Ammon's horn (tissue), 1 donor: Measurements from ENCODE around the gene BAG5.
"Not testable (repeated sequence)": the region's sequence is repeated elsewhere in the genome, so short reads cannot be mapped to it uniquely, and the experiment has no call there.

Experiments
- DNase-seq: peaks from one replicate; pipeline ENCODE4 v3.0.0-alpha.2; 2016; ENCODE audit warnings: low spot score

The BAG5 gene

GRCh38 chr14:103534576-103535061 lies 27.8 kb downstream of the BAG5 start:
- no peak for DNase-seq

GRCh38 chr14:103533999-103534575 lies 28.4 kb downstream of the BAG5 start:
- peak; percentile 82 for DNase-seq

- DNase-seq = no peak
Observed at GRCh38 chr14:103533137-103533998, 29.1 kb downstream of the BAG5 start.

- no peak for DNase-seq
Observed at GRCh38 chr14:103532216-103533136, 30.0 kb downstream of the BAG5 start.

GRCh38 chr14:103531421-103532215 lies 30.8 kb downstream of the BAG5 start:
- DNase-seq = no peak

- DNase-seq = no peak
Observed at GRCh38 chr14:103530831-103531230, 31.6 kb downstream of the BAG5 start.

- DNase-seq = no peak
Observed at GRCh38 chr14:103530390-103530789, 32.1 kb downstream of the BAG5 start.

- no peak for DNase-seq
Observed at GRCh38 chr14:103529383-103530365, 32.8 kb downstream of the BAG5 start.

GRCh38 chr14:103528587-103529382 lies 33.7 kb downstream of the BAG5 start, which contains the start of gene TRMT61A:
Gene TRMT61A (plus strand): TSS chr14:103529196. CDS start chr14:103529979, 783 bp downstream.
- DNase-seq = peak; percentile 91

- DNase-seq = peak; percentile 76
Observed at GRCh38 chr14:103528146-103528586, 34.3 kb downstream of the BAG5 start.

- DNase-seq = no peak
Observed at GRCh38 chr14:103527408-103528145, 34.9 kb downstream of the BAG5 start.

GRCh38 chr14:103526914-103527248 lies 35.6 kb downstream of the BAG5 start:
- DNase-seq = no peak

GRCh38 chr14:103526247-103526913 lies 36.1 kb downstream of the BAG5 start:
- DNase-seq = no peak

GRCh38 chr14:103525430-103526246 lies 36.8 kb downstream of the BAG5 start:
- DNase-seq = not testable (repeated sequence)

GRCh38 chr14:103524002-103524935 lies 38.2 kb downstream of the BAG5 start:
- DNase-seq = no peak

GRCh38 chr14:103523575-103523954 lies 38.9 kb downstream of the BAG5 start:
- no peak for DNase-seq
